Tibial artery (tissue), 4 donors: ENCODE measurements around the gene E2F3.

Source experiments
- DNase-seq, 2 donors: peaks; one replicate each; pipeline ENCODE4 v3.0.0-alpha.2; 2019
- H3K27ac ChIP-seq, 2 donors: fragments of 200-600 bp; sonication (generic) in 1 of 2; 1 replicate in 1 of 2; 2 replicates in 1 of 2; pipeline ENCODE4 v1.5.1; 2018 to 2019; ENCODE audit warnings: mild to moderate bottlenecking in 1 of 2
- H3K27me3 ChIP-seq, 2 donors: fragments of 200-600 bp; sonication (generic) in 1 of 2; one replicate each; pipeline versions ENCODE4 v1.5.1 to v1.6.0; 2016 to 2019
- H3K36me3 ChIP-seq, 3 donors: fragments of 200-600 bp; sonication (generic) in 2 of 3; one replicate each; pipeline ENCODE4 v1.5.1; 2016 to 2019; ENCODE audit warnings: mild to moderate bottlenecking in 2 of 3
- H3K4me1 ChIP-seq, 4 donors: fragments of 200-600 bp; sonication (generic) in 2 of 4; 1 replicate in 3 of 4; 2 replicates in 1 of 4; pipeline ENCODE4 v1.5.1; 2016 to 2019
- H3K4me3 ChIP-seq, 2 donors: fragments of 200-600 bp; sonication (generic) in 1 of 2; 1 replicate in 1 of 2; 2 replicates in 1 of 2; pipeline ENCODE4 v1.5.1; 2018 to 2019; ENCODE audit warnings: mild to moderate bottlenecking in 2 of 2
- H3K9me3 ChIP-seq, 3 donors: fragments of 200-600 bp; sonication (generic) in 1 of 3; one replicate each; pipeline ENCODE4 v1.5.1; 2016 to 2019
- CTCF ChIP-seq, 2 experiments: fragments of 200-600 bp in 1 of 2; fragments of 450-650 bp in 1 of 2; IDR thresholded peaks; one replicate each; pipeline ENCODE4 v1.5.1; 2017 to 2019; ENCODE audit warnings: antibody characterized with exemption in 2 of 2, mild to moderate bottlenecking in 1 of 2, moderate library complexity in 1 of 2
- intact Hi-C: fragments of 100-400 bp; cut with DNase I; formaldehyde crosslinking; loops from one replicate; pipeline ENCODE4 v1.15.0; 2023; ENCODE audit warnings: low total_unique reads

Gene E2F3

DNA sequence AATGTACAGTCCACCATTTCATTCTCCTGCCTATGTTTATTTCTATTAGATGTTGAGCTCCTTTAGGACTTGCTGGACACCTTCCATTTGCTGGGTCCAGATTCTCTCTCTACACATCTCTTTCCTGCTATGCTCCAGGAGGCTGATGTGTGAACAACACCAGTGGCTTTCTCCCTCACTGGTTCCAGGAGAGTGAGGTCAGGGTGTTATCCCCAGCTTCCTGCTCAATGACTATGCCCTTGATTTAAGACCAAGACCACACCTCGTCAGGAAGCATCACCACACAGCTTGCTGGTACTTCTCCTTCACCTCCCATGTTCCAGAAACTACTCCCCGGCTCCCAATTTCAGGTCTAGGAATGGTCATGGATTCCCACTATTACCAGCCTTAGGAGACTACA, 31.3 kb upstream of the E2F3 start:
- DNase-seq, result no peak
- H3K27ac ChIP-seq, result no peak overlapping the region
- H3K4me1 ChIP-seq, result no peaks in the 10 kb centered on the region
- no peak for TF ChIP-seq CTCF (IDR thresholded peaks at IDR 0.05)
- H3K4me3 ChIP-seq, result no peak overlapping the region
- intact Hi-C loops, result no loop called here
- H3K27me3 ChIP-seq, result no peaks in the 10 kb centered on the region
- no peaks in the 10 kb centered on the region for H3K36me3 ChIP-seq
- no peaks in the 10 kb centered on the region for H3K9me3 ChIP-seq

- intact Hi-C loops, result no loop called here
- Histone ChIP-seq H3K4me3 (no peak overlapping the region), H3K36me3 (no peaks in the 10 kb centered on the region), H3K4me1 (no peaks in the 10 kb centered on the region), H3K27ac (no peak overlapping the region), H3K9me3 (no peaks in the 10 kb centered on the region), H3K27me3 (no peaks in the 10 kb centered on the region)
- no peak for DNase-seq
- no peak for TF ChIP-seq CTCF (IDR thresholded peaks at IDR 0.05)
These were observed 30.9 kb upstream of the E2F3 start for GRCh38 chr6:20370801-20371200.

DNA sequence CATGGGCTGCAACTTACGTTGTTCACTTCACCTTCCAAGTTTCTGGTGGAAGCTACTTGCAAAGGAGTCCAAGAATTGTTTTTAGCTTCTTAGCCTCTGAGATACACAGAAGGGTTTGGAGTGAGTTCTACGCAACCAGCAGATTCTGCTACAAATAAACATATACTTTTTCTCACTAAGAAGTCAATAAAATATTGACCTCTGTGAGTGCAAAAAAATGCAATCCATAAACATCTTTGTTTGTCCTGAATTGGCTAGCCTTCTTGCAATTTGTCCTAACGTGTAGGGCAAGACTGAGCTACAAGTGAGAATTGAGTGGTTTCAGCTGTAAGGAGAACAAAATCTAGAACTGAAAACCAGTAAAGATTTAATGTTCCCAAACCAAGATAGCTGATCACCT, 26.2 kb upstream of the E2F3 start:
- intact Hi-C loops, result no loop called here
- Histone ChIP-seq H3K27ac (no peak overlapping the region), H3K4me3 (no peak overlapping the region), H3K9me3 (no peaks in the 10 kb centered on the region), H3K4me1 (no peaks in the 10 kb centered on the region), H3K36me3 (no peaks in the 10 kb centered on the region), H3K27me3 (no peaks in the 10 kb centered on the region)
- DNase-seq, result no peak
- TF ChIP-seq CTCF (IDR thresholded peaks at IDR 0.05), result no peak

DNA sequence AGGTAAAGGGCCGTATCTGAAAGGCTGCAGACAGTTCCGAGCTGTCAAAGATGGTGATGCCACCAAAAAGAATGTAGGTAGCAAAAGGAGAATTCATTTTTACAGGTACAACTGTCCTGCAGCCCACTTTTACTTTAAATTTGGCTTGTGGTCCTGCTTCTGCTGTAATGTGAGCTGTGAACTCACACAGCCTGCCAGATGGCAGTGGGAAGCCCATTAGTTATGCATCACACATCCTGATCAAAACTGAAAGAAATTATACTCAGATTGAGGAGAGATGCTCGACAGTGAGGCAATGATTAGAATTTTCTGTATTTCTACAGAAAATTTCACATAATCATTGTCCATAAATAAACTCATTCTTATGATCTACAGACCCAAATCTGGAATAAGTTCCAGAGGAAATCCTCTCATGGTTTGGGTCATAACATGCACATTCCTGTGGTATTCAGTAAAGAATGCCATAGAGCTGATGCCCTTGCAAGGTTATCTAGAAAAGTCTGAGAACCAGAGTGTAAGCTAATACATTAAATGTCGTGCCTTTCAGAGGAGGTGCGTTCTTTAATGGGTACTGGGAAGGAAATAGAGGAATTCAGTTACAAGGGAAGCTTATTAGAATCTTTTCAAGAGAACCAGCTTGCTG, 23.9 kb upstream of the E2F3 start:
- Histone ChIP-seq H3K9me3 (no peaks in the 10 kb centered on the region), H3K4me3 (no peak overlapping the region), H3K4me1 (no peaks in the 10 kb centered on the region), H3K27ac (no peak overlapping the region), H3K27me3 (no peaks in the 10 kb centered on the region), H3K36me3 (no peaks in the 10 kb centered on the region)
- TF ChIP-seq CTCF (IDR thresholded peaks at IDR 0.05), result no peak
- DNase-seq, result no peak
- intact Hi-C loops, result no loop called here

- DNase-seq, result no peak
- Histone ChIP-seq H3K4me3 (no peak overlapping the region), H3K36me3 (no peaks in the 10 kb centered on the region), H3K4me1 (no peaks in the 10 kb centered on the region), H3K27me3 (no peaks in the 10 kb centered on the region), H3K27ac (no peak overlapping the region), H3K9me3 (no peaks in the 10 kb centered on the region)
- intact Hi-C loops, result no loop called here
- no peak for TF ChIP-seq CTCF (IDR thresholded peaks at IDR 0.05)
These were observed 22.4 kb upstream of the E2F3 start for GRCh38 chr6:20379231-20379630.

DNA sequence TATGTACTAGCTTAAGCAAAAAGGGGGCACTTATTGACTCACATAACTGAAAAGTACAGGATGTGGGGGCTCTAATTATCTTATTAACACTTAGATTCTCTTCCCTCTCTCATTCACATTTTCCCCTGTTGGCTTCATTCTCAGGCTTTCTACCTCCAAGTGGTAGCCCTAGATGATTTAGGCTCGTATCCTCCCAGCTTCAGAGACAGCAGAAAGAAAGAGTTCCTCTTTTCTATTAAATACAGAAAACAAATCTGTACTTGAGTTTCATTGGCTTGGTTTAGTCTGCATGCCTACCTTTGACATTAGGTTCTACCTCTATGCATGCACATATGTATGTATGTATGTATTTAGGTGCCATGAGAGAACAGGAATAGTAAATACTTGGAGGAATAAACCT, 15.5 kb upstream of the E2F3 start:
- TF ChIP-seq CTCF (IDR thresholded peaks at IDR 0.05), result no peak
- Histone ChIP-seq H3K27ac (no peak overlapping the region), H3K4me3 (no peak overlapping the region), H3K4me1 (no peaks in the 10 kb centered on the region), H3K27me3 (no peaks in the 10 kb centered on the region), H3K9me3 (no peaks in the 10 kb centered on the region), H3K36me3 (no peaks in the 10 kb centered on the region)
- no peak for DNase-seq
- intact Hi-C loops, result loop anchor here (10.0 kb wide), 1 partner anchor 81 kb away; no protein-coding TSS in a partner anchor
